ENCODE results near the gene AFMID. TPM values are rescaled to one million over a fixed set of nuclear protein-coding genes. Genes with fewer than 3 reads are reported as not detected.

AFMID gene
- total and polyA plus RNA-seq, 9 of the 15 experiments (the other 6 are each of a cell fraction or from before 2014, with no cell fraction given), result 62.1 to 188 (median 74.4) TPM

DNA sequence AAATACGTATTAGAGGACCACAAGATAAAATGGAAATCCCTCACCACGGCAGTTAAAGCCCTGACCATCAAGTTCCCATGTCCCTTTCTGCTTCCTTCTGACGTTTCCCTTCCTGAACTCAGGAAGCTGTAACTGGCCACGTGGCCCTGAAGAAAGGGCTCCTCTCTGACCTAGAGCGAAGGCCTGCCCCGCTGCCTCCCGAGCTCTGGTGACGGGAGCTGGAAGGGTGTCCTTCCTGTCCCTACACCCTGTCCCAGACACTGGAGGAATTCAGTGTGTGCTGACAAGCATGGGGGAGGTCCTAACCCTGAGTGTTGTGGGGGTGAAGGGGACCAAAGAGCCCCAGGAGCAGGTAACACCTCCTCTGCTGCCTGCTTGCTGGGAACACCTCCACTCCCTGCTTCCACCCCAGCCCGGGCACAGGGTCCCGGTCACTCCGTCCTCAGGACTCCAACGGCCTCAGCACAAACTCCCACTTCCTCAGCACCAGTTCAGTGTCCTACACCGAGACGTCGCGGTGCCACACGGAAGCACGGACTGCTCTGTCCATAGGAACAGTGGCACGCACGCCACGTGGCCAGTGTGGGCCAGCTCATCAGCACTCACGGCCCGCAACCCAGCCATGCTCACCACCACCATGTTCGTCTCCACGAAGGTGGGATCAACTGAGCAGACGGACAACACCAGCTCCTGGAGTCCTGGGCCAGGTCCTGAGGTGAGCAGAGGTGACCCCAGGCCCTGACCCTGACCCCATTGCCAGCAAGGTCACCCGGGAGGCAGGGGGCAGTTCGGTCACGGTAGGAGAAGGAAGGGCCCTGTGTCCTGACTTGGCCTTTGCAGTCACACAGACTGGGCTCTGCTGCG is 61.1 kb downstream of the AFMID start:
- Histone ChIP-seq H3K9me3 (replicated peaks; ENCODE audit: control insufficient read depth, insufficient read depth, low read depth, low read length) (no peaks in the 10 kb centered on the region), H3K4me3 (no peak overlapping the region), H3K9me1 (ENCODE audit: control insufficient read depth, insufficient read depth, low read length) (no peaks in the 10 kb centered on the region), H3K4me2 (ENCODE audit: insufficient read depth, low read length) (no peak overlapping the region), H4K20me1 (replicated peaks; ENCODE audit: control insufficient read depth, insufficient read depth, low read length) (no peaks in the 10 kb centered on the region), H3K79me2 (ENCODE audit: control insufficient read depth, insufficient read depth, low read length) (no peaks in the 10 kb centered on the region), H3K36me3 (ENCODE audit: control insufficient read depth, insufficient read depth, low read length) (no peaks in the 10 kb centered on the region), H3K27ac (ENCODE audit: extremely low read depth, low read depth, low read length) (peak overlapping the region; percentile 33; the same call in 1 of the 3 replicates), H2AFZ (ENCODE audit: low read depth, low read length) (peak overlapping the region; percentile 87), H3K9ac (ENCODE audit: insufficient read depth in 1 of 2, low read depth in 2 of 2, low read length in 2 of 2) (peak overlapping the region in 1 of 2 experiments; percentile 85; a peak in 2 of 4 replicates), H3K4me1 (replicated peaks in 1 of 2; ENCODE audit: control insufficient read depth in 2 of 2, insufficient read depth in 2 of 2, low read length in 2 of 2) (peaks cover 18 to 53% of the 10 kb centered on the region in 2 experiments), H3K27me3 (ENCODE audit: control insufficient read depth in 2 of 2, insufficient read depth in 2 of 2, low read length in 2 of 2) (no peaks in the 10 kb centered on the region)
- ChIA-PET POLR2A (interaction anchor here (0.7 to 1.8 kb wide), 6 partner anchors 11 to 98 kb away, joined by 3 to 5 read pairs (median 3); no protein-coding TSS in a partner anchor), CTCF (ENCODE audit: low intra/inter-chr PET ratio) (no interaction called here)
- no peak for ATAC-seq
- DNase-seq (ENCODE audit: extremely low read depth in 1 of 4, low spot score in 3 of 4), result no peak
- no peak for FAIRE-seq
- TF ChIP-seq POLR2G (IDR thresholded peaks at IDR 0.05; ENCODE audit: low read depth, low read length) (peak; percentile 37), TCFL5 (CRISPR knock-in tag; conservative IDR thresholded peaks at IDR 0.05) (no peak)
- in situ Hi-C loops (cut with MboI), result no loop called here
- BruUV-seq (replicated peaks), result no TSS peak
- intact Hi-C loops (cut with micrococcal nuclease), result no loop called here
- WGBS (ENCODE audit: insufficient coverage, low coverage, missing lambda C conversion rate), result 81% methylated on average over 27 of the region's 30 CpGs
